GM20000 (cell line): ENCODE data around the gene ANGPTL4.

Source experiments
- DNase-seq: peaks from one replicate; pipeline ENCODE4 v3.0.0; 2012; ENCODE audit warnings: low spot score
- CTCF ChIP-seq: IDR thresholded peaks from 2 replicates; pipeline ENCODE4 v1.5.1; 2012; ENCODE audit warnings: mild to moderate bottlenecking, control low read depth; ENCODE audit errors: extremely low read depth, missing control alignments

The ANGPTL4 gene

DNA sequence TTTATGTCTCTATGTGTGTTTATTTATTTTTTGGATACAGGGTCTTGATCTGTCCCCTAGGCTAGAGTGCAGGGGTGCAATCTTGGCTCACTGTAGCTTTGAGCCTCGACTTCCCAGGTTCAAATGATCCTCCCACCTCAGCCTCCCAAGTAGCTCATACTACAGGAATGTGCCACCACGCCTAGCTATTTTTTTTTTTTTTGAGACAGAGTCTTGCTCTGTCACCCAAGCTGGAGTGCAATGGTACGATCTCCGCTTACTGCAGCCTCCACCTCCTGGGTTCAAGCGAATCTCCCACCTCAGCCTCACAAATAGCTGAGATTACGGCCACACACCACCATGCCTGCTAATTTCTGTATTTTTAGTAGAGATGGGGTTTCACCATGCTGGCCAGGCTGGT is 5.0 kb upstream of the ANGPTL4 start:
- DNase-seq, result no peak
- TF ChIP-seq CTCF, result no peak

- TF ChIP-seq CTCF, result no peak
- DNase-seq, result no peak
These were observed 3.8 kb upstream of the ANGPTL4 start for GRCh38 chr19:8360196-8360595.

DNA sequence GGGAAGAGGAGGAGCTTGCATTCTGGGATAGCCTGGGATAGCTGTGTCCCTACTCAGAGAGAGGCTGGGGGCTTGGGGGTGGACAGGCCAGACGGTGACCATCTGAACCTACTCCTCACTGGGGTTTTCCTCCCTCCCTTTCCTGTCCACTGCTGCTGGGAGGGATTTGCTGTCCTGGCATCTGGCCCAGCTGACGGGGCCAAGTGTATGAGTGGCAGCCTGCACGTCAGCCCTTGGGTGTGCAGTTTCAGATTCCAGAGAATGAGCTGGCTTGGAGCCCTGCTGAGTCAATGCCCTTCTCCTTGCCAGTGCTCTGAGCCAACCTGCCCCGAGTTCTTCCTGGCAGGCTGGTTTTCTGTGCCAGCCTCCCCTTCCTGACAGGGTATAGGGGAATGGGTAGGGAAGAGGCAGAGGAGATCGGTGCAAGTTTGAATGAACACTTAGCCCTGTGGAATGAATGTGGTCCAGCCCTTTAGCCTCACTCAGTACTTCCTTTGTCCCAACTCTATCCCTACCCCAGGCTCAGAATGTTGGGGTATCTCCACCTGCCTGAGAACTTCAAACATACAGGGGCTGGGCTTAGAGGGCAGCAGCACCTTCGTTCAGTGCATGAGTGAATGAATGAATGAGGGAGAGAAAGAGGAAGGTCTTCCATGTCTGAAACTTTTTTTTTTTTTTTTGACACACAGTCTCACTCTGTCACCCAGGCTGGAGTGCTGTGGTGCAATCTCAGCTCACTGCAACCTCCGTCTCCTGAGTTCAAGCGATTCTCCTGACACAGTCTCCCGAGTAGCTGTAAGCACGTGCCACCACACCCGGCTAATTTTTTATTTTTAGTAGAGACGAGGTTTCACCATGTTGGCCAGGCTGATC is 1.8 kb upstream of the ANGPTL4 start:
- no peak for TF ChIP-seq CTCF
- DNase-seq, result no peak

DNA sequence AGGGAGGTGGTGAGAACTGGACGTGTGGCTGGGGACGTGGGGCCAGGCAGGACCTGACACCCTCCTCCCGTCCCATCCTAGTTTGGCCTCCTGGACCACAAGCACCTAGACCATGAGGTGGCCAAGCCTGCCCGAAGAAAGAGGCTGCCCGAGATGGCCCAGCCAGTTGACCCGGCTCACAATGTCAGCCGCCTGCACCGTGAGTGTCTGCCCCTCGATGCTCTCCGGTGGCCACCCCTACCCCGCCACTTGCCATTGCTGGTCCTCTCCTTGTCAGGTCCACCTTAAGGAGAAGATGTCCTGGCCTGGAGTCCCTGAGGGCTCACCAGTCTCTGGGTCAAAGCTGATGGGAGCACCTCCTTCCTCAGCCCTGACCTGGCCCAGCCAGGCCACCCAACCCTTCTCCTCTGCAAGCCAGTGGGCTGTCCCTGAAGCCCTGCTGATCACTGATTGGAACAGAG is 2.2 kb downstream of the ANGPTL4 start:
- peak; percentile 38 for DNase-seq
- TF ChIP-seq CTCF, result no peak

GRCh38 chr19:8366961-8367326 is 3.0 kb downstream of the ANGPTL4 start:
- no peak for TF ChIP-seq CTCF
- DNase-seq, result no peak

GRCh38 chr19:8367327-8368001 is 3.5 kb downstream of the ANGPTL4 start:
- no peak for TF ChIP-seq CTCF
- DNase-seq, result no peak
